ENCODE results near the gene SRP19.

DNA sequence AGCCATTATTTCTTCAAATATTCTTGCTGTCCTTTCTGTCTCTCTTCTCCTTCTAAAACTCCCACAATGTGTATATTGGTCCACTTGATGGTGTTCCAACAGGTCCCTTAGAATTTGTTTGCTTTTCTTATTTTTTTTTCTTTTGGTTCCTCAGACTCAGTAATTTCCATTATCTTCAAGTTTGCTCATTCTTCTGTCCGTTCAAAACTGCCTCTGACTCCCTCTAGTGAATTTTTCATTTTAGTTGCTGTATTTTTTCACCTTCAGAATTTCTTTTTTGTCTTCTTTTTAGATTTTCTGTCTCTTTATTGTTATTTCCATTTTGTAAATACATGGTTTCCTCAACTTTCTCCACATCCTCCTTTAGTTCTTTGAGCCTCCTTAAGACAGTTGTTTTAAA lies 6.4 kb upstream of the SRP19 start:
- TF ChIP-seq CTCF (IDR thresholded peaks at IDR 0.05) (no peak), POLR2A (IDR thresholded peaks at IDR 0.05) (no peak)

Data from adrenal gland (tissue), 5 donors.